Subcutaneous abdominal adipose tissue (tissue), 5 donors: ENCODE results near the gene AP1G1.
"Not testable (repeated sequence)": the region's sequence is repeated elsewhere in the genome, so short reads cannot be mapped to it uniquely, and the experiment has no call there.

Experiments used
- H3K27ac ChIP-seq: one replicate; pipeline ENCODE4 v1.7.0; 2013; ENCODE audit warnings: low read depth, mild to moderate bottlenecking, inconsistent platforms, low read length, moderate library complexity
- H3K27me3 ChIP-seq, 5 donors: one replicate each; pipeline ENCODE4 v1.7.0; 2013; ENCODE audit warnings: low read length in 5 of 5, inconsistent platforms in 1 of 5; ENCODE audit not compliant: control insufficient read depth in 5 of 5, insufficient read depth in 4 of 5
- H3K36me3 ChIP-seq, 5 donors: one replicate each; pipeline ENCODE4 v1.7.0; 2013; ENCODE audit warnings: low read length in 5 of 5; ENCODE audit not compliant: control insufficient read depth in 5 of 5, insufficient read depth in 5 of 5
- H3K4me1 ChIP-seq, 5 donors: one replicate each; pipeline ENCODE4 v1.7.0; 2013; ENCODE audit warnings: low read length in 5 of 5, mild to moderate bottlenecking in 3 of 5, moderate library complexity in 1 of 5; ENCODE audit not compliant: control insufficient read depth in 5 of 5, insufficient read depth in 5 of 5
- H3K4me3 ChIP-seq, 5 donors: one replicate each; pipeline ENCODE4 v1.7.0; 2013; ENCODE audit warnings: low read length in 5 of 5, low read depth in 1 of 5
- H3K9ac ChIP-seq, 5 donors: one replicate each; pipeline ENCODE4 v1.7.0; 2013; ENCODE audit warnings: low read length in 5 of 5, mild to moderate bottlenecking in 4 of 5, moderate library complexity in 3 of 5
- H3K9me3 ChIP-seq, 5 donors: one replicate each; pipeline ENCODE4 v1.7.0; 2013; ENCODE audit warnings: low read length in 5 of 5; ENCODE audit not compliant: control insufficient read depth in 5 of 5
- donor health status: healthy.
- donor health status: healthy.
- donor health status: healthy.
- donor health status: healthy.
- donor health status: healthy.

Gene AP1G1

DNA sequence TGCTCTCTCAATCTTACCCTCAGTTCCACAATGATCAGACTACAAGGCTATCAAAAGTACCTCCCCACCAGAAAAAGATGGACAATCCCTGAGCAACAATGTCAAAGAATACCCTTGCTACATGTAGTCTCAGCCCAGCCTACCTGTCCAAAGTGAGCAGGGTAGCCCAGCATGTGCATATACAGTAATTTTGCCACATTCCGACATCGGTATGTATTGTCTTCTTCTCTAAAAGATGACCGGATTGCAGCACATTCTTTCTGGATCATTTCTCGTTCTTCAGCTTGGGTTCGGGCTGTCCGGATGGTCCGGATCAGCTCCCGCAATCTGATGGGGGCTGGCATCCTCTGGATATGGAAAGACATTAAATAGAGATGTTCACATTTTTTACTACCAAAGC lies 19.5 kb downstream of the AP1G1 start:
- Histone ChIP-seq H3K4me1 (peaks cover 0 to 16% (median 7%) of the 10 kb centered on the region in 5 donors), H3K9ac (no peak overlapping the region), H3K9me3 (no peaks in the 10 kb centered on the region), H3K27ac (no peak overlapping the region), H3K27me3 (no peaks in the 10 kb centered on the region), H3K36me3 (peaks cover 14 to 34% (median 19%) of the 10 kb centered on the region in 5 donors), H3K4me3 (no peak overlapping the region)

DNA sequence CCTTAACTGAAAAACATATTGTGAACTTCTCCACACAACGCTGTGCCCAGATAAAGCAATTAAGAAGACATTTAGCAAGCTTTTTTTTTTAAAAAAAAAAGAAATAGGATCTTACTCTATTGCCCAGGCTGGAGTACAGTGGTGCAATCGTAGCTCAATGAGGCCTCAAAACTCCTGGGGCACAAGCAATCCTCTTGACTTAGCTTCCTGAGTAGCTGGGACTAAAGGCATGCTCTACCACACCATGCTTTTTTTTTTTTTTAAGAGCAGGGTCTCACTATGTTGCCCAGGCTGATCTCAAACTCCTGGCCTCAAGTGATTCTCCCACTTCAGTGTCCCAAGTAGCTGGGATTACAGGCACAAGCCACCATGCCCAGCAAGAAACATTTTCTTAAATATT lies 20.1 kb downstream of the AP1G1 start:
- Histone ChIP-seq H3K4me1 (peaks cover 0 to 14% (median 7%) of the 10 kb centered on the region in 5 donors), H3K9me3 (no peaks in the 10 kb centered on the region), H3K36me3 (peaks cover 14 to 34% (median 19%) of the 10 kb centered on the region in 5 donors), H3K27ac (no peak overlapping the region), H3K9ac (no peak overlapping the region), H3K27me3 (no peaks in the 10 kb centered on the region), H3K4me3 (no peak overlapping the region)

DNA sequence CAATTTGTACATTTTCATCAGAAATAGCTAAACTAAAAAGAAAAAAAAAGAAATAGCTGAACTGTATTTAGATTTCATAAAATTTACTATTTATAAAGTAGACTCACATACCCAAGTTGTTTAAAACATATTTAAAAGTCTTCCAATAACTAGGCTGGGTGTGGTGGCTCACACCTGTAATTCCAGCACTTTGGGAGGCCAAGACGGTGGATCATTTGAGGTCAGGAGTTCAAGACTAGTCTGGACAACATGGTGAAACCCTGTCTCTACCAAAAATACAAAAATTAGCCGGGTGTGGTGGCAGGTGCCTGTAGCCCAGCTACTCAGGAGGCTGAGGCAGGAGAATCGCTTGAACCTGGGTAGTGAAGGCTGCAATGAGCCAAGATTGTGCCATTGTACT lies 23.5 kb downstream of the AP1G1 start:
- H3K9me3 ChIP-seq, H3K4me3 ChIP-seq, H3K9ac ChIP-seq, H3K27me3 ChIP-seq, H3K27ac ChIP-seq: not testable (repeated sequence)
- Histone ChIP-seq H3K36me3 (peaks cover 14 to 33% (median 19%) of the 10 kb centered on the region in 5 donors), H3K4me1 (peaks cover 0 to 15% (median 8%) of the 10 kb centered on the region in 5 donors)

DNA sequence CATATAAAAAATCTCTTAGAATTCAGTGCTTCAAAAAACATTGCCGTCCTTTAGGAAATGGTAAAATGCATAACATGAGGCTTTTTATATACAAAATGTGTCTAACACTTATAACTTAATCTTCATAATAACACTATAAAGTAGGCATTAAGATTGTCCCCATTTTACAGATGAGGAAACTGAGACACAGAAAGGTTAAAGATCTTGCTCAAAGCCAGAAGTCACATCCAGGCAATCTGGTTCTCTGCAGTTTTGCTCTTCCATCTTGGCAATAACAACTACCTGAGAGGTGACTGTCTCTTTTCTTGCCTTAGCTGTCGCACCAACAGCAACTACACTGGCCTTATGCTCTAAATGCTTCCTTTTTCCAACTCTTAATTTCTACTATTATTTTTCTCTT lies 24.5 kb downstream of the AP1G1 start:
- Histone ChIP-seq H3K4me1 (peaks cover 0 to 15% (median 8%) of the 10 kb centered on the region in 5 donors), H3K9ac (no peak overlapping the region), H3K36me3 (peaks cover 14 to 31% (median 18%) of the 10 kb centered on the region in 5 donors), H3K27me3 (no peaks in the 10 kb centered on the region), H3K27ac (no peak overlapping the region), H3K4me3 (no peak overlapping the region), H3K9me3 (no peaks in the 10 kb centered on the region)

DNA sequence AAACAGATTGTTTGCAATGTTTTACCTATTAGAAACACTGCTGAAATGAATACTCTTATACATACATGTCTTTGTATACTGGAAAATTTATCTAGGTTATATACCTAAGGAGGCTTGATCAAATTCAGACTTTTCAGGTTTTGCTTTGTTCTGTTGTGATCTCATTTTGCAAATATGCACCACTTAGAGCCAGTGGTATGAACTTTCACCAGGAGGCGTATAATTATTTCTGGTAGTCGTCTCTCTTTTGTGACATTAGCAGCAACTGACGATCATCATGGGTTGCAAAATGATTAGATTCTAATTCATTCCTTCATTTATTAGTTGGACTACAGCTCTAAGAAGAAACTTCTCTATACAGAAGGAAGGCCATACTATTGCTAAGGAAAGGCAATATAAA lies 26.9 kb downstream of the AP1G1 start:
- Histone ChIP-seq H3K27me3 (no peaks in the 10 kb centered on the region), H3K4me3 (no peak overlapping the region), H3K36me3 (peaks cover 2 to 22% (median 9%) of the 10 kb centered on the region in 5 donors), H3K9me3 (no peaks in the 10 kb centered on the region), H3K27ac (peak overlapping the region; percentile 6), H3K4me1 (peaks cover 0 to 15% (median 8%) of the 10 kb centered on the region in 5 donors), H3K9ac (peak overlapping the region in 1 of 5 donors; percentile 25)

DNA sequence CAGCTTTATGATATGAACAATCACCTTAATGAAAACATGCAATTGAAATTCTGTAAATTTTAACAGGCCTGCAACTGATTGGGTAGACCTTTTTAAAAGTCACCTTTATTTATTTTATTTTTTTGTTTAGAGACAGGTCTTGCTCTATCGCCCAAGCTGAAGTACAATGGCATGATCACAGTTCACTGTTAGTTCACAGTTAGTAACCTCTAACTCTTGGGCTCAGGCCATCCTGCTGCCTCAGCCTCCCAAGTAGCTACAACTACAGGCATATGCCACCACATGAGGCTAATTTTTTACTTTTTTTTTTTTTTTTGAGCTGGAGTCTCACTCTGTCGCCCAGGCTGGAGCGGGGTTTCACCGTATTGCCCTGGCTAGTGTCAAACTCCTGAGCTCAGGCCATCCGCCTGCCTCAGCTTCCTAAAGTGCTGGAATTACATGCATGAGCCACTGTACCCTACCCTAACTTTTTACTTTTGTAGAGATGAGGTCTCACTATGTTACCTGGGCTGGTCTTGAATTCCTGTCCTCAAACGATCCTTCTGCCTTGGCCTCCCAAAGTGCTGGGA lies 28.0 kb downstream of the AP1G1 start:
- Histone ChIP-seq H3K27me3 (no peaks in the 10 kb centered on the region), H3K36me3 (peaks cover 7 to 24% (median 8%) of the 10 kb centered on the region in 5 donors), H3K27ac (peak overlapping the region; percentile 6), H3K4me3 (no peak overlapping the region), H3K9me3 (no peaks in the 10 kb centered on the region), H3K9ac (no peak overlapping the region), H3K4me1 (peaks cover 0 to 15% (median 8%) of the 10 kb centered on the region in 5 donors)

DNA sequence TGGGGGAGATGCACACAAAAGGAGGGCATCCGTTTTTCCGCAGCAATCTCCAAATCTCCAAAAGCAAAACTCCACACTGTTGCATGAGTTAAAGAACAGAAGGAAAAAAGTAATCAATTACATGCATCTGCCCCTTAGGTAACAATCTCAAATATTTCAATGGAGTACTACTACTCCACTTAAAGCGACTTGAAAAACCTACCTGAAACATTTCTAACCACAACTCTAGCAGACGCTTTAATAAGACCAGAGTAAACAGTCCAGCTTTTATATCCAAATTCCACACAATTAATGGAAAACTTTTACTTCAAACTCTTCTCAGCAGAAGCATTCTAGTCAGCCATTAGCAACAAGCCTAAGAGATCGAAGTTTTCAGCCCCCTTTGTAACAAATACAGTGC lies 29.9 kb downstream of the AP1G1 start:
- H3K27me3 ChIP-seq, result no peaks in the 10 kb centered on the region
- H3K4me1 ChIP-seq, result peaks cover 0 to 15% (median 8%) of the 10 kb centered on the region in 5 donors
- no peaks in the 10 kb centered on the region for H3K9me3 ChIP-seq
- H3K9ac ChIP-seq, result no peak overlapping the region
- H3K4me3 ChIP-seq, result no peak overlapping the region
- peaks cover 11 to 33% (median 12%) of the 10 kb centered on the region in 5 donors for H3K36me3 ChIP-seq
- H3K27ac ChIP-seq, result no peak overlapping the region

DNA sequence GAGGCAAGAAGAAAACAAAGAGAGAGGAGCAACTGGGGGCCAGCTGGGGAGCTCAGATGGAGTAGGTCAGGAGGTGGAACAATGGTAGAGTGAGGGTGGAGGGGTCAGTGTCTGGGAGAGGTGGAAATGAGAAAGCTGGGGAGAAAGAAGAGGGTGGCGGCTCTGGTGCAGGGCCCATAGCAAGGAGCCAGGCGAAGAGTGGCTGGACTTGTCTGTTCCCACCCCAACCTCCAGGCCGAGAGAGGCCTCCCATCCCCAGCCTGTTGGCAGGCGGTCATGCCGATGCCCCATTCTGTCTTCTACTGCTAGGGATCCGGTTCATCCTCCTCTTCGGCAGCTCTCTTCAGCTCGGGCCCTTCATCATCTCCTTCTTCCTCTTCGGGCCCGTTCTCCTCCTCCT lies 31.3 kb downstream of the AP1G1 start:
- peaks cover 11 to 43% (median 25%) of the 10 kb centered on the region in 5 donors for H3K36me3 ChIP-seq
- H3K27me3 ChIP-seq, result no peaks in the 10 kb centered on the region
- H3K9ac ChIP-seq, result no peak overlapping the region
- H3K9me3 ChIP-seq, result no peaks in the 10 kb centered on the region
- H3K4me3 ChIP-seq, result no peak overlapping the region
- no peak overlapping the region for H3K27ac ChIP-seq
- peaks cover 0 to 15% (median 8%) of the 10 kb centered on the region in 5 donors for H3K4me1 ChIP-seq

DNA sequence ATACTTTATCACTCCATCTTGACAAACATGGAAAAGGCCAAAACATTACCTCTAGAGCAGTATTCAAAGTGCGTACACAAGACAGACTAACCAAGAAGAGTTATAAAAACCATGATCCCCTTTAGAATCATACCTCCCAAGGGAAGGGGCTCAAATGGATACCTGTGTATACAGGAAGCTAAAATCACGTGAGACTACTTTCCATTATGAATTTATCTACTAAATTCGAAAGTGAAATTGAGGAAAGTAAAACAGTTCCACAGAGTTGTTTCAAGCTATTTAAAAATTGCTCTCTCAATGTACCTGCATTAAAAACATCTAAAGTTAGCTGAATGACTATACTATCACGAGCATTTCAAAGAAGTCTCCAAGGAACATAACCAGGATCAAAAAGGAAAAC lies 32.7 kb downstream of the AP1G1 start:
- no peak overlapping the region for H3K27ac ChIP-seq

DNA sequence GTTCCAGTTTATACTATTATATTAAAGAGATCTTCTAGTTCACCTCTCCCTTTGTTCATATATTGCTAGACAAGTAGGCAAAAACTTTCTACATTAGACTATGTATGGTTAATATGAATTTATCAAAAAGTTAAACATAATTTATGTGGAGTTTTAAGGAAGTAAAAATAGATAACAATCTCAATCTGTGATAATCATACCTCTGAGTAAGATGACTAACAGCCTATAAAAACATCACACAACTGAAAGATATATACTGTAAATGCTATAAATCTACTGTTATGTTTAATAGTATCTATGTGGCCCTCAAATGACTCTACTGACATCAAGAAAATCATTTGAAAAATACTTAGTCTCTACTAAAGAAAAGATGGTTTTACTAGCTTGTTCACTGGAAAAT lies 37.1 kb downstream of the AP1G1 start:
- Histone ChIP-seq H3K27ac (no peak overlapping the region), H3K27me3 (no peaks in the 10 kb centered on the region), H3K36me3 (peaks cover 29 to 59% (median 44%) of the 10 kb centered on the region in 5 donors), H3K4me1 (peaks cover 0 to 9% (median 0%) of the 10 kb centered on the region in 5 donors), H3K9ac (no peak overlapping the region), H3K4me3 (no peak overlapping the region), H3K9me3 (no peaks in the 10 kb centered on the region)

More for the DNA sequence above, 32.7 kb downstream of the AP1G1 start:
- no peak overlapping the region for H3K9ac ChIP-seq
- no peak overlapping the region for H3K4me3 ChIP-seq
- H3K4me1 ChIP-seq, result peaks cover 0 to 3% (median 0%) of the 10 kb centered on the region in 5 donors
- H3K36me3 ChIP-seq, result peaks cover 13 to 48% (median 32%) of the 10 kb centered on the region in 5 donors
- no peaks in the 10 kb centered on the region for H3K27me3 ChIP-seq
- no peaks in the 10 kb centered on the region for H3K9me3 ChIP-seq
